Measurements from ENCODE around the gene CAMTA1.

Gene CAMTA1

DNA sequence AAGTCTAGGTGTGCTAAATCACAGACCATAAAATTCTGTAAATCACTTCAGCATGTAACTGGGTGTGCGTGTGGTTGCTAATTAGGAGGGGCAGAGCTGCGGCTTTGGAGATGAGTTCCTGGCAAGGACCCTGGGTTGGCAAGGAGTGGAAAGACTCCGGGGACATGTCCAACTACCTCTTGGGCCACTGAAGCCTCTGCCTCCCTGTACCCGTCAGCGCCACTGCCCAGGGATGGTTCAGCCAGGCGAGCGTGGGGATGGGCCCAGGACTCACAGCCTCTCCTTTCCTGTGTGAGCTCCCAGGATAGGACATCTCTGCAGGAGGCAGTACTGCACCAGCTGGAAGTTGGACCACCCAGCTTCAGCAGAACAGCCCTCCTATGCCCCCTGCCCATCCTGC, 599.4 kb downstream of the CAMTA1 start:
- no peak overlapping the region for H3K4me3 ChIP-seq (ENCODE audit: low read depth, low read length)
- TF ChIP-seq, protein P1, sequence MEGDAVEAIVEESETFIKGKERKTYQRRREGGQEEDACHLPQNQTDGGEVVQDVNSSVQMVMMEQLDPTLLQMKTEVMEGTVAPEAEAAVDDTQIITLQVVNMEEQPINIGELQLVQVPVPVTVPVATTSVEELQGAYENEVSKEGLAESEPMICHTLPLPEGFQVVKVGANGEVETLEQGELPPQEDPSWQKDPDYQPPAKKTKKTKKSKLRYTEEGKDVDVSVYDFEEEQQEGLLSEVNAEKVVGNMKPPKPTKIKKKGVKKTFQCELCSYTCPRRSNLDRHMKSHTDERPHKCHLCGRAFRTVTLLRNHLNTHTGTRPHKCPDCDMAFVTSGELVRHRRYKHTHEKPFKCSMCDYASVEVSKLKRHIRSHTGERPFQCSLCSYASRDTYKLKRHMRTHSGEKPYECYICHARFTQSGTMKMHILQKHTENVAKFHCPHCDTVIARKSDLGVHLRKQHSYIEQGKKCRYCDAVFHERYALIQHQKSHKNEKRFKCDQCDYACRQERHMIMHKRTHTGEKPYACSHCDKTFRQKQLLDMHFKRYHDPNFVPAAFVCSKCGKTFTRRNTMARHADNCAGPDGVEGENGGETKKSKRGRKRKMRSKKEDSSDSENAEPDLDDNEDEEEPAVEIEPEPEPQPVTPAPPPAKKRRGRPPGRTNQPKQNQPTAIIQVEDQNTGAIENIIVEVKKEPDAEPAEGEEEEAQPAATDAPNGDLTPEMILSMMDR (IDR thresholded peaks at IDR 0.05; ENCODE audit: borderline replicate concordance, insufficient read depth, low read depth, low read length), result no peak

DNA sequence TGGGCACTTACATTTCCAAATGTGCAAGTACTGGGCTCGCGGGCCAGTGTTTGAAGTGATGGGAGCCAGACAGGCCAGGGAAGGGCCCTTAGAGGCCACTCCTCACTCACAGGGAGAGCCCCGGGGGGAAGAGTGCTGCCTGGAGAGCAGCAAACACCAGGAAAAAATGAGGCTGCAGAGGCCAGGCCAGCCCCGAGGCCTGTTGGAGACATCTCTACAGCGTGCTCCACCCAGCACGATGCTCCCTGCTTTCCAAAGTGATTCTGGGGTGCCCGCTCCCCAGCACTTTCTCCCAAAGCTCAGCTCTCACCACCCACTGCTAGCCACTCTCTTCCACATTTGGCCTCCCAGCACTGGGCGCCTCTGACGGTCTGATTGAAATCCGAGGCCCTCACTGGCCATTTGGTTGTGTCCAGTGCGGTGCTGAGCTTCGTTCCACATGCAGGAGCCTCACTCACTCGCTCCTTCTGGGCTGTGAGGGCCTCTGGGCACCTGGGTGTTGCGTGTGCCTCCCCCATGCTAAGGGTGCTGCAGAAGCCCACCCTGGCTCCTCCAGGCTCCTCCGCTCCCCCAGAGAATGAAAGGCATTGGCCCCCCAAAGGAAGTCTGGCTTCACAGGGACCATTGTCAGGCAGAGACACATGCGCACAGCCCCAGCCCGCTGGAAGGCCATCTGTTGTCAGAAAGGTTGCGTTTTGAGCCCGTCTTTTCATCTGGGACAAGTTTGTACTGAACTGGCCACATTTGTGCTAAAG, 600.4 kb downstream of the CAMTA1 start:
- no peak overlapping the region for H3K4me3 ChIP-seq (ENCODE audit: low read depth, low read length)
- TF ChIP-seq, protein P1 (IDR thresholded peaks at IDR 0.05; ENCODE audit: borderline replicate concordance, insufficient read depth, low read depth, low read length), result no peak

DNA sequence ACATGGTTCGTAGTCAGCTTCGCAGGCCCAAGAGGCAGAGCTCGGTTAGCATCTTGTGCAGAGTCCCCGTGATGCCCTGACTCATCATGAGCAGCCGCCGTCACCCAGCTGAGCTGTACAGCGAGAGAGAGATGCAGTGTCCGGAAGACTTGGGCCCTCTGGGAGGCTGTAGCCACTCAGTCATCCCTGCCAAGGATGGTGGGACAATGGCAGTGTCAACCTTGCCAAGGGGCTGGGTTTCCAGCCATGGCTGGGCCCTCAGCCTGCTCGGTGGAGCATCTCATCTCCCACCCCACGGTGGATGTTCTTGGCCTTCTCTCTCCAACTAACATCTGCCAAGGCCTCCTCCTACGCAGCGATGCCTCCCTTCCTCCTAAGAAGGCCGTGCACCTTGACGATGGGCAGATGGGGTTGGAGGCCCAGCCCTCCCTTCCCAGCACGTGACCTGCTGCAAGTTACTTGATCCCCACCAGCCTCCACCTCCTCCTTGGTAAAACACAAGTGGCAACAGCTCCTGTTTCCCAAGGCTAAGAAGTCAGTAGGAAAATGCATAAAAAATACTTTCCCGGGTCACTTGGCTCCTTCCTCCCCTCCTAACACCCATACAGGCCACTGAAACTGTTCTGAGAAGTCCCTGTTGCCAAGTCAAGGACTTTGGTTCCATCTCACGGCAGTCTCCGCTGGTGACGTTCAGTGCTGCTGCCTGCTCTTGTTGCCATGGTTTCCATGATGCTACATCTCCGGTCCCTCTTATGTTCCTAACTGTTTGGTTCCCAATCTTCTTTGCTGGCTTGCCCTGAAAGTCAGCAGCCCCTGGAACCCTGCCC, 601.2 kb downstream of the CAMTA1 start:
- no peak overlapping the region for H3K4me3 ChIP-seq (ENCODE audit: low read depth, low read length)
- TF ChIP-seq, protein P1 (IDR thresholded peaks at IDR 0.05; ENCODE audit: borderline replicate concordance, insufficient read depth, low read depth, low read length), result no peak

DNA sequence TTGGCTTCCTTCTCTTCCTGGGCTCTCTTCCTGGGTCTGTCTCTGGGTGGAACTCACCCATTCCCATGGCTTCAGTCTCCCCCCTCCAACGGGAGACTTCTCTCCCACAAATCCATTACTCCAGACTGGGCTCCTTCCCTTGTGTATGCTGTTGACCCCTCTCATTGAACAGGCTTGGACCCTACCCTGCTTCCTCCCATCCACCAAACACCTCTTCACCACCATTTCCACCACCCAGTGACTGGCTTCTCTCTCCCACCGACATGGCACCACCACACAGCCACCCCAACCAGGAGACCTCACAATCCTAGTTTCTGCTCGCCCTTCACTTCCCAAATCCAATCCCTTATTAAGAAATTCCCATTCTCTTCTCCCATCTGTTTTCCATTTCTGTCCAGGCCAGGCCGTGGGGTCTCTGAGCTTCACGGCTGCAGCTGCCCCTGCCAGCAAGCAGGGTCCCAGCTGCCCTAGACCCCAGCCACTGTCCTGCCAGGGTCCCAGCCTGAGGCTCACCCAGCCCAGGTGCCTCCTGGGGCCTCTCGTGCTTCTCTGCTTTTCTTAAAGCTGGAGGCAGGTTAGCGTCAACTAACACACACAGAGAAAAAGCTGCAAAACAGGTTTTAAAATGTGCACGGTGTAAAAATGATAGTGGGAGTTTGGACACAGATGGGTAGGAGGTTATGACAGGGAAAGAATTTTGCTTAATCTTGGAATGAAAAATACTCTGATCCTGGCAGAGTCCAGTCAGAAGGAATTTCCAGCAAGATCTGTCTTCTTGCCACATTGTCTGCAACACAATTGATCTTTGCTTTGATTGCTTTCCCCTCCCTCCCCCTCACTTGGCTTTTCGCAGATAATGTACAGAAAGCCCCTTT, 602.0 kb downstream of the CAMTA1 start:
- H3K4me3 ChIP-seq (ENCODE audit: low read depth, low read length), result no peak overlapping the region
- TF ChIP-seq, protein P1 (IDR thresholded peaks at IDR 0.05; ENCODE audit: borderline replicate concordance, insufficient read depth, low read depth, low read length), result no peak

DNA sequence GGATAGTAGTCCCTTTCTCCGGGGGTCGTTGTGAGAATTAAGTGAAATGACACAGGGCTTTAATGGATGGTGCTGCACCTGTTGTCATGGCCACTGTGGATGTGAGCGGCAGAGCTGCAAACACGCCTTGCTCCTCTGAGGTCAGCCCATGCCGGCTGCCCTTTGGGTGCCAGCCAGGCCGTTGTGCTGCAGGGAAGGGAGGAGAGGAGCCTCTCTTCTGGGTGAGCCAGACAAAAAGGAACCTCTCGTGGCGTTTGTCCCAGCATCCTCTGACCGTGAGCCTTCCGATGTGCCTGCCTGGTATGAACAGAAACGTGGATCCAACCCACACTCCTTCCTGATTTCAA, 602.9 kb downstream of the CAMTA1 start:
- TF ChIP-seq, protein P1 (IDR thresholded peaks at IDR 0.05; ENCODE audit: borderline replicate concordance, insufficient read depth, low read depth, low read length), result no peak
- H3K4me3 ChIP-seq (ENCODE audit: low read depth, low read length), result no peak overlapping the region

DNA sequence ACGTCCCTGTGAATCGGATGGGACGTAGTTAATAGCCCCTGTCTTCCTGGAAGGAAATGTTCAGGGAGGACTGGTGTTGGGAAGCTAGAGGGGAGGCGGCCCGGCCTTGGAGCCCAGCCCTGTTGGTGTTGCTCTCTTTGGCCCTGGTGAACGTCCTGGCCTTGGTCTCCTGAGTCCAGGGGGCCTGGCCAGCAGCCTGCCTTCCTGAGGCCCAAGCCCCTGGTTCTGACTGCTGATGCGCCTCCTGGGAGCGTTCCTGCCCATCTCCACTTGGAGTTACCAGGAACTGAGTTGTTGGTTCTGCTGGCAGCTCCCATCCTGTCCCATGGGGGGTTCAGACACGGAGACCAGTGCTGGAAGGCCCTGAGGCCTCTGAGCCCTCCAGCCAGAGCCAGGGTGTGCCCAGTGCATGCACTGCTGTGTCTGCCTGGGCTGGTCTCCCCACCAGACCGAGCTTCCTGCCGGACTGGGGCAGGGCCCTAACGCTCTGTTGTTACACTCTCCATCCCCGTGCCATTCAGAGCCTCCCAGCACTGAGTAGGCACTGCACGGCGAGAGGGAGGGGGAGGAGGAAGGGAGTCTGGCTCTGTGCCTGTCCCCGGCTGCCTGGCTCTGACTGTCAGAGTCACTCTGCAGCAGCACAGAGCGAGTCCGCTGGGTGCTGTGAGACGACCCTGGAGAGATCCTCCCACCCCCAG, 603.4 kb downstream of the CAMTA1 start:
- TF ChIP-seq, protein P1 (IDR thresholded peaks at IDR 0.05; ENCODE audit: borderline replicate concordance, insufficient read depth, low read depth, low read length), result no peak
- H3K4me3 ChIP-seq (ENCODE audit: low read depth, low read length), result no peak overlapping the region
